HG03565 (cell line): ENCODE data around the gene SOHLH1.

Experiments
- ATAC-seq: cut with Tn5 transposase; IDR thresholded peaks from one replicate; pipeline ENCODE4 v1.9.1; 2021; ENCODE audit warnings: mild to moderate bottlenecking, moderate library complexity; ENCODE audit not compliant: unreplicated experiment

The SOHLH1 gene

DNA sequence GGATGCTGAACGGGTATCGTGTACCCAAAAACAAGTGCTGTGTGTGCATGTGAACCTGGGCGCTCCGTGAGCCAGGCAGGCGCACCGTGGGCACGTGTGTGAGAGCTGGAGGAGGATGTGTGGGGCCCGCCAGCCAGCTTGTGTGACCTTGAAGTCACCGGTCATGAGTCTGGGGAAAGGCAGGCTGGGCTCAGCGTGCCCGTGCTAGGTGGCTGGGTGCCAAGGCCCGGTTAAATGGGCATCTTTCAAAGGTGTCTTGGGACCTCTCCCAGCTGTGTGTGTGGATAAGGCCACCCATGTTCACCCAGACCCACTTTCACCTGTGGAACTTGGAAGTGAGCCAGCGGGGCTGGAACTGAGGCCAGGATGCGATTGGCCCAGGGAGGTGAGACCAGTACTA is 6.1 kb upstream of the SOHLH1 start:
- no peak for ATAC-seq

- ATAC-seq: no peak
These were observed 5.2 kb upstream of the SOHLH1 start for GRCh38 chr9:135704483-135704882.

DNA sequence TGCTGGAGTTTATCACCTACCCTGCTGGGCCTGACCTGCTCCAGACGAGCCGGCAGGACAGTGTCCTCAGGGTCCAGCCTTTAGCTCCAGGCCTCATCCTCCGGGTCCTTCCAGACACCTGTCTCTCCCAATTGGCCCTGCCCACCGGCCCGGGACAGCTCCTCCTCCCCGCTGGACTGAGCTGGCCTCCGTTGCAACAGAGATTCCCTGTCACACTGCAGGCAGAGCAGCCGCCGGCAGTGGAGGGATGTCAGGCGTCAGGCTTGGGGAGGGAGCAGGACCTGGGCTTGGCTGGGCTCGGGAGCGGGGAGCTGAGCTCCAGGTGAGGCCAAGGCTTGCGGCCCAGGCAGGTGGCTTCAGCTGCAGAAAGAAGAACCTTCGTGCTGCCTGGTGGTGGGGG is 4.4 kb upstream of the SOHLH1 start:
- no peak for ATAC-seq

DNA sequence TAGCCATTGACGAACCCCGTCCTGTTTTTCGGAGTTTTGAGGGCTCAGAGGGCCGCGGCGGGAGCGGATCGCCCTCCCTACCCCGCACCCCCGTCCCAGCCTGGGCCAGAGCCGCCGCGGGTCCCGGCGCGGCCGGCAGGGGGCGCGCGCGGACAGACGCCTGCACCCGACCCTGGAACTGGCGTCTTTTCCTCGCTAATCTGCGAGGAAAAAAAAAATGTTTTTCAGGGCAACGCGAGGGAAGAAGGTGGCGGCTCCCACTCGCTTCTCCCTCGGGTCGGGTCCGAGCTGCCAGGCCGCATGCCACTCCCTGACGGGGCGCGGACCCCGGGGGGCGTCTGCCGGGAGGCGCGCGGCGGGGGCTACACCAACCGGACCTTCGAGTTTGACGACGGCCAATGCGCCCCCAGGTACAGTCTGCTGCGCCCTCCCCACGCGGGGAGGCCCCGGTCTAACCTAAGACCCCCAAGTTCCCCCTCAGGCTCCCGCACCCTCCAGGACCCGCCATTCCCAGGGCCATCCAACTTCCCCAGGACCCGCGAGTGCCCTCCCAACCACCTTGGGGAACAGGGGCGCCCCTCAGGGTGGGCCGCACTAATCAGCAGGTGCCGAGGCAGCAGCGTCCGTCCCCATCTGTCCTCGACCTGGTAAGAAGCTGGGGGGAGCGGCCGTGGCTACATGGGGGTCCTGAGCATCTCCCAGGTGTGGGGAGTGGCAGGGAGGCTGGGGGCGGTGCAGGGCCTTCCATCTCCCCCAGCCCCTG is 2.9 kb upstream of the SOHLH1 start, which contains the start of gene KCNT1:
Gene KCNT1 (plus strand): TSS at position 227 of the 763 bp plus-strand sequence. CDS start 74 bp downstream, at position 301.
- no peak for ATAC-seq

DNA sequence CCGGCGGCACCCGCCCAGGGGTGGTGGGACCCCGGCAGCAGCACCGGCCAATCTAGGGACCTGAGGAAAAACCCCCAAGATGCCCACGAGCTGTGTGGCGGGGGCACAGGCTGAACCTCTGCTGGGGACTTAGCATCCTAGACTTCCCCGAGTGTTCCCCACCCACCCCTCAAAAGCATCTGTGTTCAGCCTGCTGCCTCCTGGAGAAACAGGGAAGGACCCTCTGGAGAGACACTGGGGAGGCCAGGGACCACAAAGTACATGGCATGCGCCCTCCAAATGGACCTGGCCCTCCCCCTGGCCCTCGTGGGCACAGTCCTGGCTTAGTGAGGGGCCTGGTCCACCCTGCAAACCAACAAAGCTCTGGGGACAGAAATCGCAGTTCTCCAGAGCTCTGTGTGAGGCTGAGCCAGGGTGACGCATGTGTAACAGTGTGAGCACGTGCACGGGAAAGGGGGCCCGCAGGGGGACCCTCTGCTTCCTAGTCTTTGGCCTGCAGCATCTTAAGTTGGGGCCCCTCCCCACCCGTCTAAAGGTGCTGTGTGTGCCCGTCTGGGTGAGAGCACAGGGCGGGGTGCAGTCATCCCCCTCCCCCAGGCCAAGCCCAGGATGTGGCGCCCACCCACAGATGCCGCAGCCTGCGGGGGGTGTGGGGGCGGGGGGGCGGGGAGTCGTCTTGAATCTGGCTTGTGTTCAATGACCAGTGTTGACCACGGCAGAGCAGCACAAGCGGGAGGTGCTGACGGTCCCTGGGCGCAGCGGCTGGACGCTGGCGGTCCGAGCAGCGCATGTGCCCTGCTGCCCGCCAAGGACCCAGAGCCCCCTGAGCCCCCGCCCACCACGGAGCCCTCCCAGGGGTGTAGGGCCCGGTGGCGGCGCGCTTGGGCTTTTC is 2.0 kb upstream of the SOHLH1 start:
- no peak for ATAC-seq

- no peak for ATAC-seq
These were observed 1.2 kb upstream of the SOHLH1 start for GRCh38 chr9:135700525-135700924.

DNA sequence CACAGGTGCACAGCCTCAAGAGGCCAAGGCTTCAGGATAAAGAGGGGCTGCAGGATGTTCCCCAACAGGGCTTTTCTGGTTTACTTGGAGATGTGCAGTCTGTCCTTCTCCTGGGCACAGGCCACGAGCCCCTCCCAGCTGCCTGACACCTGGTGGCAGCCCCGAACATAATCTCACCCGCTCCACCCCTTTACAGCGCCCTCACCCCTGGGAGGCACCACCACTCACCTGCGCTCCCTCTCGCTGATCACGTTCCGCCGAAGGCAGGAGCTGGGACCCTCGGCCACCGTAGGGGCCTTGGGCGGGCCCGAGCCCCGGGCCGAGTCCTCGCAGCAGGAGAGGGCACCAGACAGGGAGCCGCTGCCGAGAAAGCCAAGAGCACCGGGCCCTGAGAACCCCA is 514 bp downstream of the SOHLH1 start:
- no peak for ATAC-seq

DNA sequence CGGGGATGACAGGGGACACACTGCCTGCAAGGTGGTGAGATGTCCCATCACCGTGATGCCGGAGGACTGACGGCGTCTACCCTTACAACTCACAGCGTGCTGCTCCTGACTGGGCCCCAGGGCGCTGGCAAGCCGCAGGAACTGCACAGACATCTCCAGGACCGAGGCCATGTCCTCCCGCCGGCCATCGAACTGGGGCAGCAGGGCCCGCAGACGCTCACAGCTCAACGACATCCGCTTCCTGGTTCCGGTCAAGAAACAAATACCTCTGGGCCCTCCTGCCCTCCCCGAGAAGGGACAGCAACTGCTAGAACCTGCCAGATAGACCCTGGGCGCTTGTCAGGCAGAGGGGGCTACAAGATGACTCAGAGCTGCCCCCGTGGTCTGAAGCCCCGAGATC is 1.0 kb downstream of the SOHLH1 start:
- no peak for ATAC-seq

DNA sequence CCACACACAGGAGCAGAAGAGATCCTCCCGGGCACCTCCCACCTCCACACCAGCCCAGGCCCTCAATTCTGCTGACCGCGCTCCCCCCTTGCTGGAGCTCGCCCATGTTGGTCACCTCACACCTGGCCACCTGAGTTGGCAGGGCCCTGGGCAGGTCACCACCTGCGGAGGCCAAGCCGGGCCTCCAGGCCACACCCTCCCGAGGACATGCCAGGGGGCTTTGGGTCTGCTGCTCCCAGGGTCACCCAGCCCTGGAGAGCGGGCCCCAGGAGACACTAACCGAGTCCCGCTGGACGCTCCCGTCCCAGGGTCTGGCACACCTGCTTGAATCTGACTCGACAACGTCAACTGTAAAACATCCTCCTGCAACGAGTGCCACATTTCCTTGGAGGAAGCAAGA is 2.1 kb downstream of the SOHLH1 start:
- no peak for ATAC-seq

DNA sequence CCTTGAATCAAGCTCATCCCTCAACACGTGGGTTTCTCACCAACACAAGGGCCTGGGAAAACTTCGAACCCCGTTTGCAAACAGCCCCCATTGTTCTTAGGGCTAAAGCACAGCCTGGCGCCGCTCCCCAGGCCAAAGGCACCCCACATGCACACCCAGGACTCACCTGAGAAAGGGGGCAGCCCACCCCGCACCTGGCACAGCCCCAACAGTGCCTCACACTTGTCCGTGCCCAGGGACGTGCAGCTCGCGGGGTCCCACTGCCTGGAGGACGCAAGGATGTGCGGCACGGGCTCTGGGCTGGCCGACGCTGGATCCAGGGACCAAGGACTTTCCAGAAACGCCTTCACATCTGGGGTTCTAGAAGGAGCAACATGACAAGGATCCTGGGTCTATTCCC is 2.8 kb downstream of the SOHLH1 start:
- no peak for ATAC-seq

GRCh38 chr9:135695642-135696041 is 3.6 kb downstream of the SOHLH1 start:
- no peak for ATAC-seq

DNA sequence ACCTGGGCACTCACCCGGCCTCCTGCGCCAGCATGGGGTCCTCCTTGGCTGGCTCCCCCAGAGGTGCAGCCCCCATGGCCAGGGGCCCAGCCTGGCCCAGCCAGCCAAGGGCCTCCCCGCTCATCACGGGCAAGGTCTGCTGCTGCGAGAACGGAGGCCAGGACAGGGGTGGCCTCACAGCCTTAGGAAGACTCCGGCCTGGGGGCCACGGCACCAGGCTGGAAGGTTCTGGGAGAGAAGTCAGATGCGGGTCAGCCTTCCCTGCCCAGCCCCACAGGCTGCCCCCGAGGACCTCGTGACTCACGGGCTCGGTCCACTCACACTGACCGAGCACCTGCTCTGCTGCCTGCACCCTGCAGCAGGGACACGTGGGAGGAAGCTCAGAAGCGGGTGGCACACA is 4.2 kb downstream of the SOHLH1 start:
- no peak for ATAC-seq

GRCh38 chr9:135694414-135694813 is 4.9 kb downstream of the SOHLH1 start:
- no peak for ATAC-seq

DNA sequence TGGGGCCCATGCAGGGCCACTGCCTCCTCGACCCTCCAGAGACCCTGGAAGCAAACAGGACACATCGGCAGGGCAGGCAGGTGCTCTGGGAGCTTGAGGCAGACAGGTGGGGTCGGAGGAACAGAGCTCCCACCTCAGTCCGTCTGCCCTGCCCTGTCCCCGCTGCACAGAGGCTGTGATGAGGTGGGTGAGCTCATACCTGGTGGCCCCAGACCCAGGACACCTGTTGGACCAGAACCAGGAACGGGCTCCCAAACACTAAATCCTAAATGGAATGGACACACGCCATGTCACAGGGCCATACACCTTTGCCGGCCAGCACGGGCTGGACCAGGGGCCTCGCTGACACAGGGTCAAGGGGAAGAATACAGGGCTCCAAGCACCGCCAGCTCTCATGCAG is 5.5 kb downstream of the SOHLH1 start:
- no peak for ATAC-seq

DNA sequence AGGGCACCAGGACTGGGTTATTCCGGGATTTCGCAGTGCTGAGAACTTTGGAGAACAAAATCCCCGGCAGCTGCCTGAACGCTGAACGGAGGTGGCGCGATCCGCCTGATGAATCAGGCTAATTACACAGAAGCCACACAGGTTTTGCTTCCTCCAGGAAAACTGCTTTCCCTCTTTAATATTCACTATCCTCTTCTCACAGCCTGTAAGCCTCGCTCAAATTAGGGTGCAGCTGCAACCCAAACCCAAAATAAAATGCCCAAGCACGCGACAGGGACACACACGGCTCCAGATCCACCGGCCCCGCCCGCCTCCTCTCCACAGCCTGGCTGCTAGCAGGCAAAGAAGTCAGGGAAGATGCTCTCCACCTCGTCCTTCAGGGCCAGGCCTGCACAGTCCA is 6.0 kb downstream of the SOHLH1 start:
- no peak for ATAC-seq

DNA sequence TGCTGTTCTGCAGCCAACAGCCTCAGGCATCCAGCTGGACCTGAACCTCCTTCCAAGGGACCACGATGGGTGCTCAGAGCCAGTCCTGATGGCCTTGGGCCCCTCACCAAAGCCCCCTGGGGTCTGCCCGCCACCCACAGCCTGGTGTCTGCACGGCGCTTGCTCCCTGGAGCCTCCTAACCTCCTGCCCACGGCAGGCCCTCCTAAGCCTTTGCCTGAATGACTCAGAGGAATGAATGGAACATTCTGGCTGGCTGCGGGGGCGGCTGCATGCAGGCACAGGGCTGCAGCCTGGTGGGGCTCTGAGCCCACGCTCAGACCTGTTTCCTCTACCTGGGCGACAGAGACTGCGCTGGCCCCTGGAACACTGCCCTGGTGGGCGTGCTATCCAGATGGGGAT is 6.9 kb downstream of the SOHLH1 start:
- no peak for ATAC-seq

GRCh38 chr9:135690836-135691570 is 8.3 kb downstream of the SOHLH1 start:
- no peak for ATAC-seq

GRCh38 chr9:135689011-135689410 is 10.3 kb downstream of the SOHLH1 start:
- ATAC-seq: no peak

- no peak for ATAC-seq
These were observed 12.1 kb downstream of the SOHLH1 start for GRCh38 chr9:135687216-135687615.

- no peak for ATAC-seq
These were observed 14.6 kb downstream of the SOHLH1 start for GRCh38 chr9:135684691-135685090.

GRCh38 chr9:135683401-135684034 is 15.8 kb downstream of the SOHLH1 start:
- no peak for ATAC-seq
